IMR-90 (cell line): Measurements from ENCODE around the gene ANXA4.

Experiments
- CEBPB ChIP-seq: IDR thresholded peaks from 2 replicates; pipeline ENCODE4 v1.6.1; 2012; ENCODE audit warnings: low read depth, low read length, improper control_type of control experiment
- MAFK ChIP-seq: IDR thresholded peaks from 2 replicates; pipeline ENCODE4 v1.6.1; 2012; ENCODE audit warnings: low read depth, low read length, improper control_type of control experiment
- MAZ ChIP-seq: IDR thresholded peaks from 2 replicates; pipeline ENCODE4 v1.6.1; 2012; ENCODE audit warnings: low read depth, mild to moderate bottlenecking, low read length, improper control_type of control experiment, moderate library complexity, borderline replicate concordance
- POLR2A ChIP-seq: IDR thresholded peaks from 2 replicates; pipeline ENCODE4 v1.6.1; 2012; ENCODE audit warnings: mild to moderate bottlenecking, low read depth, low read length
- RAD21 ChIP-seq: IDR thresholded peaks from 2 replicates; pipeline ENCODE4 v1.6.1; 2012; ENCODE audit warnings: low read length, improper control_type of control experiment
- RCOR1 ChIP-seq: IDR thresholded peaks from 2 replicates; pipeline ENCODE4 v1.6.1; 2012; ENCODE audit warnings: mild to moderate bottlenecking, low read length, improper control_type of control experiment; ENCODE audit not compliant: insufficient replicate concordance
- RFX5 ChIP-seq: IDR thresholded peaks from 2 replicates; pipeline ENCODE4 v1.8.0; 2012; ENCODE audit warnings: low read depth, mild to moderate bottlenecking, low read length, moderate library complexity
- TF ChIP-seq, protein P1 (sequence below): conservative IDR thresholded peaks from 2 replicates; pipeline ENCODE4 v1.5.1; 2012; ENCODE audit warnings: mild to moderate bottlenecking, low read depth, low read length, improper control_type of control experiment
- TF ChIP-seq, protein P2 (sequence below): fragments of 150-350 bp; IDR thresholded peaks from 2 replicates; pipeline ENCODE4 v1.6.1; 2017; ENCODE audit warnings: mild to moderate bottlenecking, antibody characterized with exemption, low read length, low read depth

DNA sequence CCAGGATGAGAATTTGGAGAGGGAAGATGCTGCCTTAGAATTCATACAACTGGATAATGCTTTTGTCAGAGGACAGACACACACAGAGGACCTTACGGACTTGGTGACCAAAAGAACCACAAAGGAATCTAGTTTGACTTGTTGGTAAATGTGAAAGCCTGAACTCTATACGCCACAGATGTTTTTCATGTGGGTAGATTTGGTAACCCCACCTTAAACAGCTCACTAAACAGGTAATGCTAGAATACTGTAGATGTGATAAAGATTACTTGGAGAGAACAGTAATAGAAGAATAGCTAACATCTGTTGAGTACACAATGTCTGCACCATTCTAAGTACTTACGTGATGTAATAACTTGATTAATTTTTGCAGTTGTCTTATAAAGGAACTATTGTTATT lies 24.1 kb downstream of the ANXA4 start:
- TF ChIP-seq, protein P1, sequence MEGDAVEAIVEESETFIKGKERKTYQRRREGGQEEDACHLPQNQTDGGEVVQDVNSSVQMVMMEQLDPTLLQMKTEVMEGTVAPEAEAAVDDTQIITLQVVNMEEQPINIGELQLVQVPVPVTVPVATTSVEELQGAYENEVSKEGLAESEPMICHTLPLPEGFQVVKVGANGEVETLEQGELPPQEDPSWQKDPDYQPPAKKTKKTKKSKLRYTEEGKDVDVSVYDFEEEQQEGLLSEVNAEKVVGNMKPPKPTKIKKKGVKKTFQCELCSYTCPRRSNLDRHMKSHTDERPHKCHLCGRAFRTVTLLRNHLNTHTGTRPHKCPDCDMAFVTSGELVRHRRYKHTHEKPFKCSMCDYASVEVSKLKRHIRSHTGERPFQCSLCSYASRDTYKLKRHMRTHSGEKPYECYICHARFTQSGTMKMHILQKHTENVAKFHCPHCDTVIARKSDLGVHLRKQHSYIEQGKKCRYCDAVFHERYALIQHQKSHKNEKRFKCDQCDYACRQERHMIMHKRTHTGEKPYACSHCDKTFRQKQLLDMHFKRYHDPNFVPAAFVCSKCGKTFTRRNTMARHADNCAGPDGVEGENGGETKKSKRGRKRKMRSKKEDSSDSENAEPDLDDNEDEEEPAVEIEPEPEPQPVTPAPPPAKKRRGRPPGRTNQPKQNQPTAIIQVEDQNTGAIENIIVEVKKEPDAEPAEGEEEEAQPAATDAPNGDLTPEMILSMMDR: no peak
- TF ChIP-seq RAD21 (no peak), RFX5 (no peak), RCOR1 (no peak), CEBPB (no peak), POLR2A (no peak), MAFK (no peak), MAZ (no peak)
- TF ChIP-seq, protein P2, sequence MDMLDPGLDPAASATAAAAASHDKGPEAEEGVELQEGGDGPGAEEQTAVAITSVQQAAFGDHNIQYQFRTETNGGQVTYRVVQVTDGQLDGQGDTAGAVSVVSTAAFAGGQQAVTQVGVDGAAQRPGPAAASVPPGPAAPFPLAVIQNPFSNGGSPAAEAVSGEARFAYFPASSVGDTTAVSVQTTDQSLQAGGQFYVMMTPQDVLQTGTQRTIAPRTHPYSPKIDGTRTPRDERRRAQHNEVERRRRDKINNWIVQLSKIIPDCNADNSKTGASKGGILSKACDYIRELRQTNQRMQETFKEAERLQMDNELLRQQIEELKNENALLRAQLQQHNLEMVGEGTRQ: no peak
